ENCODE results near the gene CYBC1.

Gene CYBC1

DNA sequence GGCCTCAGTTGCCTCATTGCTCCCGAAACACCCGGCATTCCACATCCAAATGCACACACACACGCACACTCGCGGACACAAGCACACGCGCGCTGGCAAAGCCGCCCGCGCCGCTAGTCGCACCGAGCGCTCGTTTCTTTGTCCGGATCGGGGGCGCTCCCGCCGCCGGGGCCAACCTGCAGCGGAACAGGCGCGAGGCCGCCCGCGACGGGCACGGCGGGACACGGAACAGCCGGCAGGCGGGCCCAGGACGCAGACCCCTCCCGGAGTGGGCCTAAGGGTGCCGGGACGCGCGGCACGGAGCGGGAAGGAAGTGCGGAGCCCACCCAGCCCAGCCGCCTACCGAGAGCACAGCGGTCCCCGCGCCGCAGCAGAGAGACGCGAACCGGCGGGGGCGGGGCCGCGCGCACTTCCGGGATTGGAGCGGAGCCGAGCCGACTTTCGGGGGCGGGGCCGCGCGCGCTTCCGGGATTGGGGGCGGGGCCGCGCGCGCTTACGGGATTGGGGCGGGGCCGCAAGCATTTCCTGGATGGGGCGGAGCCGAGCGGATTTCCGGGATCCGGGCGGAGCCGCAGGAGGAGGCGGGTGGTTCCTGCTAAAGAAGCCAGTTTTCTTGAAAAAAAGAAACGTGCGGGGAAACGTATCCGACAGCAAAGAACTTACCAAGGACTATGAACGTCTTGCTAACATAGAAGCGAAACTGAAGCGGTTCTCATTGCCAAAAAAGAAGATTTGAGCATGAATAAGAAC is at the start of gene CYBC1:
Gene CYBC1, minus strand, starts transcription at position 396 of the 750 bp plus-strand sequence. CDS start 1,498 bp downstream, outside the sequence.
- peak; percentile 94 for DNase-seq

DNA sequence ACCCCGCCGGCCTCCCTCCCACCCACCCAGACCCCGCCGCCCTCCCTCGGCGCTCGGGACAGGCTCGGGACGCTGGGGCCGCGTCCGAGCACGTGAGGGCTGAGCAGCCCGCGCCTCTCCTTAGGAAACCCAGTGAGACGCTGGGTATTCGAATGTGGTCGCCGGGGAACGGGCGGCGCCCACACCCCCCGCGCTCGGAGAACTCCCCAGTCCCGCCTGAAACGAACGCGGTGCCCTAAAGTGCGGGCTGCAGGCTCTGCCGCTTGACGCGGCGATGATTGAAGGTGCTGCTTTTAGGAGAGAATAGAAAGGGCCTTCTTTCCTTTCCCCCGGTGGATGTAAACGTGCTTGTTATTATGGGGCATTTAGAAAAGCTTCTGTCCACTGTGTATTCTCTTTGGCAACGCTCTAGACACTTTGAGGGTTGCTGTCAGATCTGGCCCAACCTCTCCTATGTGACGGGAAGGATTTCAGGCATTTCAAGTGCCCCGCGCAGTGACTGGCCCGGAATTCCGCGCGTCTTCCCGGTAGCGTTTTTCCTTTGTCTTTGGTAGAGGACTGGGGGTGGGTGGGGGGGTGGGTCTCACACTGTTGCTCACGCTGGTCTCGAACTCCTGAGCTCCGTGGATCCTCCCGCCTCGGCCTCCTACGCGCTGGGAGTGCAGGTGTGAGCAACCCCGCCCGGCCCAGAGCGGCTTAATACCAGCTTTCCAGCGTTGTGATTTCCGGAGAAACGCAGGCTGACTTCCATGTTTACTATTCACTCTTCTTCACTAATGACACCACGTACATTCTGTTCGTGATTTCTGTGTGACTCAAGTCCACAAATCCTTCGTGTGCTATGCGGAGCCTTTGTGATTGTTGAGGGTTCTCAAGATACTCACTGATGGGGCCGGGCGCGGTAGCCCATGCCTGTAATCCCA is 47.2 kb upstream of the CYBC1 start:
- DNase-seq = peak; percentile 28

DNA sequence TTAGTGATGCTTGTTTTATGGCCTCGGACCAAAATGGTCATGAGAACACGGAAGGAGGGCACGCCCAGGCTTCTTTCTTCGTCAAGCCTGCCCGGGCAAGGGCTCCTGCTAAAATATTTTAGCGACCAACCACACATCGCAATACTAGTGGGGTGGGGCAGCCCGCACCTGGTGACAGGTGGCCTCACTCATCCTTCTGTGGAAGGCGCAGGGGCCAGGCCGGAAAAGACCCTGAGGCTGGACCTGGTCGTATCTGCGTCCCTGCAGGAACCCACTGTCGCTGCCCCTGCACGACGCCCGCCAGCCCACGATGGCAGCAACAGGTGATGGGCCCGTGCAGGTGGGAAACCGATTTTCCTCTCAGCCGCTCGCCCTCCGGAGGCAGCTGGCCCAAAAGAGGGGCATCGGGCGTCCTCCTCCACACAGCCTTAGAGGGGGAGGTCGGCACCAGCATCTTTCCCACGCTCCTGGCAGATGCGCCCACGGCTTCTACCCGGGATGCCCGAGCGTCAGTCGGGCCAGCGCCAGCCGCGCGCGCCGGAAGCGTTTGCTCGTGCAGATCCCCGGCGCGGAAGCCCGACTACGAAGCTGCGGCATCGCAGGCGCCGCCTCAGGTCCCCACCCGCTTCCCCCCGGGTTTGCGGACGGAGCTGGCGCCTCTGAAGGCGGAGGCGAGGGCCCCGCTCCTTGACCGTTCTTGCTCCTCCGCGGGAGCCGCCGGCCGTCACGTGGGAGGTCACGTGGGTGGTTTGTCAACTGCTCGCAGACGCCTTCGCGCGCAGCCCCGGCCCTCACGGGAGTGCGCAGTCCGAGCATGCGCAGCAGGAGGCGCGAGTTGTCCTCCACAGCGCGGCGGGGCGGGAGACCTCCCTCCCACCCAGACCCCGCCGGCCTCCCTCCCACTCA is 46.2 kb upstream of the CYBC1 start:
- peak; percentile 87 for DNase-seq

DNA sequence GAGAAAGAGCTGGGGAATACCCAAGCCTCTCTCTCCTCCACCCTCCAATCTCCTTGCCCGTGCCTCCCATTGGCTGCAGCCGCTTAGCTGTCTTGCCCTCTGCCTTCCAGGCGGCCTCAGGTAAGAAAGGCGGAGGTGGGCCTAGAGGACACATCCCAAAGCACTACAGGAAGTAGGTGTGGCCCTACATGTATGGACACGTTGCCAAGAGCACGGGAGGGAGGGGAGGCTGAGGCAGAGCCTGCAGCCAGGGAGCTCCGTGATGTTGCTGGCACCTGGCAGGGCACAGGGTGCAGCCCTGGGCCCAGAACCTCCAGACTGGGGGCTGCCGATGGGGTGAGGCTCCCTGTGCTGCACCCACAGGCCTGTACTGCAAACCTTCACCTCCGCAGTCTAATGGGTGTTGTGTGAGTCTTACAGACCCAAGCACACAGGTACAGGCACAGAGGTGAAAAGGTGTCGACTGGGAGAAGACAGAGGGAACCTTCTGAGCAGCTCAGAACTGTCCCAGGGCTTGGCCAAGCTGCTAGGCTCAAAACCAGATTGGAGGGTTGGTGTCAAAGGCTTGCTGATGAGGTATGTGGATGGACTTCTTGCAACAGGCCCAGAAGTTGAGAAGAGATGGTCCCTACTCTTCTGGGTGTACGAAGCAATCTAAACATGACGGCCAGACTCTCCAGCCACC is 45.4 kb upstream of the CYBC1 start:
- no peak for DNase-seq

DNA sequence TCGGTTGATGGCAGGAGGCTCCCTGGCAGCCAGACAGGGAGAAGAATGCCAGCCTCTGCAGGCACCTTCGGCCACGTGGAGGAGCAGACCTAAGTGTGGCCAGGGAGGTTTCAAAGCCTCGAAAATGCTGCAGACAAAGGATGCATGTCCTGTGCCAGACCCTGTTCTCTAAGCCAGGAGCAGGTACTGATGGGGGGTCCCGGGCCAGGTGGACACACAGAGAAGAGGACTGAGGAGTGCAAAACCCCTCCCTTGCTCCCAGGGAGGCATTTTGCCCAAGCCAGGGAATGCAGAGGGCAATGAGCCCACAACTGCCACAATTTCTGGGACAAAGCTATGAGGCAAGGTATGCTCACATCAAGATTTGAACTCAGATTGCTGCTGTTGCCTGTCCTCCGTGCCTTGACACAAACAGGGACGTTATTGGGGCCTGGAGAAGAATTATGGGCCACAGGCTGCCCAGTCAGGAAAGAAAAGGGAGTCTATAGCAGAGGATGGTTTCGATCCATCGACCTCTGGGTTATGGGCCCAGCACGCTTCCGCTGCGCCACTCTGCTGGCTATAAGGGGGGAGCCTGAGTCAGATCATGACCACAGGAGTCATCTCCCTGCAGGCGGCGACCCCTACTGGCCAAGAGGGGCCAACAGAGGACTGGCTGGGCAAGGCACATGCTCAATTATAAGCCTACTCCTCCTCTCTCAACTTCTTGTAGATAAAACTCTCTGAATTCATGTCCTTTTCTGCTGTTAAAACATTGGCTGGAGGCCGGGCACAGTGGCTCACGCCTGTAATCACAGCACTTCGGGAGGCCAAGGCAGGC is 43.9 kb upstream of the CYBC1 start:
- DNase-seq = peak; percentile 92

DNA sequence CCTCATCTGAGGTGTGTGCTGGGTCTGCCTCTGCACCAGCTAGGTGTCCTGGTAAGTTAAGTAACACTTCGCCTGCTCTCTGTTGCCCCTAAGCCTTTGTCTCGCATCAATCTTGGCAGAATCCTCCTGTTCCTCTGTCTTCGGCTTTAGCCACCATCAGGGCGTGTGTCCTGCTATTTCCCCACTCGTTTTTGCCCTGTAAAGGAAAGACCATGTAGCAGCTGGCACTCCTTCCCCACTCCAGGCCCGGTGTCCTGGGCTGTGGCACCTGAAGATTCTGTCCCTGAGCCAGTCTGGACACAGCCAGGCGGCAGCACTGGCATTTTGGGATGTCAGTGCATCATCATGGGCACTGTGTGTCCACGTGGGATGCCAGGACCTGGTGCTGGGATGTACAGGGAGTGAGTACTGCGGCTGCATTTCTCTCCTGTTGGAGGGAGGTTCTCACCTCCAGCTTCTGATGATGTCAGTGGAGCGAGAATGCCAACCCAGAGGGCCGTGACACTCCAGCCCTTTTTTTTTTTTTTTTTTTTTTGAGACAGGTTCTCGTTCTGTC is 42.8 kb upstream of the CYBC1 start:
- no peak for DNase-seq

DNA sequence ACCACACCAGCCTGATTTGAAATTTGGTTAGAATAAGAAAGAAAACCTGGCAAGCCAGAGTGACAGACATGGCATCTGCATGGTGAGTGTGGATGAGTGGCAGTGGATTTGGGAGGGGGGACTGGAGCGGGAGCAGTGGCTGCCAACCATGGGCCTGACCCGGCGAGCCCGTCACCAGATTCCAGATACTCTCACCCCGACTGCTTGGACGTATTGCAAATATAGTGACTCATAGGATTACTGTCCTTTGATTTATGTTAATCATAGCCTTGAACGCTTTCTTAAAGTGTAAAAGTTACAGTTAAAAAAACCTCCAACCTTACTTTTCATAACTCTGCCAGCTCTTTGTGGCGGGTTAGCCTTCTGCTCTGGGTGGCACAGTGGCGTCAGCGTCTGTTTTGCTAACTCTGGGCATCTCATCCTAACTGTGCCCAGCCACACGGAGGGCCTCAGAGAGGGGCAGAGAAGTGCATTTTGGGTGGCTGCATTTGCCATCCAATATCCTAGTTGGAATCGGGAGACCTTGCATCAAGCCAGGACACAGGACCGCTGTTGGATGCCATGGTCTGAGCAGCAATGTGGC is 42.2 kb upstream of the CYBC1 start:
- no peak for DNase-seq

DNA sequence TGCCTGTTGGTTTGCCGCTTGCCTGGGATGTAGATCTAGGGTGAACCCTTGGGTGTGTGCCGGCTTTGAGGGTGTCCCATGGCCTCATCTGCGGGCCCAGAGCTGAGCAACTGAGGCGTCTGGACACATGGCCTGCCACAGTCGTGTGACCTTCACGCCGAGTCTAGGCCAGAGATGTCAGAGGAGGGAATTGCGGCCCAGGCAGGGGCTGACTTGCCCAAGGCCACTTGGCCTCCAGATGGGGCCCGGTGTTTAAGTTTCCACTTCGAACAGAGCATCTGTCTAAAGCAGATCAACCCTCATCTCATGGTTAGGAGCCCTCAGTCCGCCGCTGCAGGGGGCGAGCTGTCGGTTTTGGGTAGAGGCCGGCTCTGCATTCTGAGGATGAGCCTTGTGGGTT is 41.0 kb upstream of the CYBC1 start:
- no peak for DNase-seq

DNA sequence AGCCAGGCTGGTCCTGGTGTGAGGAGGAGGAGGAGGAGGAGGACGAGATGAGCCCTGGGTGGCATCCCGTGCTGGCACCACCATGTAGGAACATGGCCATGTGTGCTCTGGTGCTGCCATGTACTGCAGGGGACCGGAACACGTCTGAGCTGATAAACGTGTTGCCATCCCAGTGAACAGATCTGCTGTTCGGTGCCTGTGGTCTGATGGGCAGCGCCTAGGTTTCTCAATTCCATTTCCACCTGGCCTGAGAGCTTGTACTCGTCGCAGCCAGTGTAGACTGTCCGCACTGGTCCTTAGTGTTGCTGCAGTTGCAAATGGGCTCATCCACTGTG is 40.6 kb upstream of the CYBC1 start:
- DNase-seq = no peak

DNA sequence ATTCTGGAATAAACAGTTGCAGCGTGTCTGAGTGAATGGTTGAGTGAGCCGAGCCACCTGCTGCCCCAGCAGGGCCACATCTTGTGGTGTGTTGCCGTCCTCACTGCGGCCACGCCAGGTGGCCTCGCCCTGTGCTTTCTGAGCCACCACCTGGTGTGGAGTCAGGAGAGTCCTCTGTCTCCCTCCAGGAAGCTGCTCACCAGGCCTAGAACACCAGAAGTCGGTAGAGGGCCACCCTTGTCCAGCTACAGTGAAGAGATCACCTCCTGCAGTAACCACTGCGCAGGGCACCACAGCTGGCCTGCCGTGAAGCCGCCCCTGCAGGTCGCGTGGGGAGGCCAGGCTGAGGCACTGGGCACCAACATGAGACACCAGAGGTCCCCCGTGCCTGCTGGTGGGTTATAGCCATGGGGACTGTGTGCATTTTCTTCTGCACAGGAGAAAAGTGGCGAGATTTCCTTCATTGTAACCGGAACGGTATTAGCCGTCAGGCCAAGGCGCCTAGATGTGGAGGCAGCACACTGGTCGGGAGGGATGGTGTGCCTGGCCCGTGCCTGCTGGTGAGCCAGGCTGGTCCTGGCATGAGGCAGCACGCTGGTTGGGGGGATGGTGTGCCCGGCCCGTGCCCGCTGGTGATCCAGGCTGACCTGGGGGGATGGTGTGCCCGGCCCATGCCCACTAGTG is 40.1 kb upstream of the CYBC1 start:
- DNase-seq = no peak

DNA sequence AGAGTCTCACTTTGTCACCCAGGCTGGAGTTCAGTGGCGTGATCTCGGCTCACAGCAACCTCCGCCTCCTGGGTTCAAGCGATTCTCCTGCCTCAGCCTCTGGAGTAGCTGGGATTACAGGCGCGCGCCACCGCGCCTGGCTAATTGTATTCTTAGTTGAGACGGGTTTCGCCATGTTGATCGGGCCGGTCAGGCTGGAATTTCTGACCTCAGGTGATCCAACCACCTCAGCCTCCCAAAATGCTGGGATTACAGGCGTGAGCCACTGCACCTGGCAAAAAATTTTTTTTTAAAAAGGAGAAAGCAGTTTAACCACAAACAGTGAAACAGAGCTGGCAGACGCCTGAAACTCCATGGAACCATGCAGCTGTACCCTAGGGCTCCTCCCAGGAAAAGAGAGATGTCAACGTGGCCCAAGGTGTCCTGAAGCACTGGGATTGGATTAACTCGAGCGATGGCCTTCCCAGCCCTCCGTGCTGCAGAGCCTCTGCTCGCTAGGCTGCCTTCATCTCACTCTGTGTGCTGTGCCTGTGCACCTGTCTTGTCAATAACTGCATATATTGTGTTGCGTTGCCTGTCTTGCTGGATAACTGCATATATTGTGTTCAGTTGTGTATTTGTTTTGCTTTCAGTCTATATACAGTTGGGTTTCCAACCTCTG is 39.4 kb upstream of the CYBC1 start:
- DNase-seq = no peak

DNA sequence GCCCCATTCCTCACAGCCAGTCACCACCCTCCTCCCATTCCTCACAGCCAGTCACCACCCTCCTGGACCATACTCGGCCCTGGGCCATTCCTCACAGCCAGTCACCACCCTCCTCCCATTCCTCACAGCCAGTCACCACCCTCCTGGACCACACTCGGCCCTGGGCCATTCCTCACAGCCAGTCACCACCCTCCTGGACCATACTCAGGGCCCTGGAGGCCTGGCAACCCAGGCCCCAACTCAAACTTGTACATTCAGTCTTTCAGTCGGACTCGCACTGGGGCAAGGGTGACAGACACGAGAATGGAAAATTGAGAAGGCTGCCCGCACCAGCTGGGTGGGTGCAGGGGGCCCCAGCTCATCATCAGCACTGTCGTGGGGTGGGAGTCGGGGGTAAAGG is 38.6 kb upstream of the CYBC1 start:
- no peak for DNase-seq

DNA sequence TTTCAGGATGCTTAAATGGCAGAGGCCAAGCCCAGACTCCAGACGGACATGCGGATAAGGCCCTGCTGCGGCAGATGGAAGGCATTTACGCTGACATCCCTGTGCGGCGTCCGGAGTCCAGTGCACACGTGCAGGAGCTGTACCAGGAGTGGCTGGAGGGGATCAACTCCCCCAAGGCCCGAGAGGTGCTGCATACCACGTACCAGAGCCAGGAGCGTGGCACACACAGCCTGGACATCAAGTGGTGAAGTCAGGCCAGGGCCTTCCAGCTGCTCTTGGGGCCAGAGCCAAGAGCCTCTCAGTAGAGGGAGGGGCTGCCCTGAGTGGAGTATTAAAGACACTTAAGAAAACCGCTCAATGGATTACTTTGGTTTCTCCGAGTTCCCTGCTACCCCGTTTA is 37.4 kb upstream of the CYBC1 start:
- no peak for DNase-seq

DNA sequence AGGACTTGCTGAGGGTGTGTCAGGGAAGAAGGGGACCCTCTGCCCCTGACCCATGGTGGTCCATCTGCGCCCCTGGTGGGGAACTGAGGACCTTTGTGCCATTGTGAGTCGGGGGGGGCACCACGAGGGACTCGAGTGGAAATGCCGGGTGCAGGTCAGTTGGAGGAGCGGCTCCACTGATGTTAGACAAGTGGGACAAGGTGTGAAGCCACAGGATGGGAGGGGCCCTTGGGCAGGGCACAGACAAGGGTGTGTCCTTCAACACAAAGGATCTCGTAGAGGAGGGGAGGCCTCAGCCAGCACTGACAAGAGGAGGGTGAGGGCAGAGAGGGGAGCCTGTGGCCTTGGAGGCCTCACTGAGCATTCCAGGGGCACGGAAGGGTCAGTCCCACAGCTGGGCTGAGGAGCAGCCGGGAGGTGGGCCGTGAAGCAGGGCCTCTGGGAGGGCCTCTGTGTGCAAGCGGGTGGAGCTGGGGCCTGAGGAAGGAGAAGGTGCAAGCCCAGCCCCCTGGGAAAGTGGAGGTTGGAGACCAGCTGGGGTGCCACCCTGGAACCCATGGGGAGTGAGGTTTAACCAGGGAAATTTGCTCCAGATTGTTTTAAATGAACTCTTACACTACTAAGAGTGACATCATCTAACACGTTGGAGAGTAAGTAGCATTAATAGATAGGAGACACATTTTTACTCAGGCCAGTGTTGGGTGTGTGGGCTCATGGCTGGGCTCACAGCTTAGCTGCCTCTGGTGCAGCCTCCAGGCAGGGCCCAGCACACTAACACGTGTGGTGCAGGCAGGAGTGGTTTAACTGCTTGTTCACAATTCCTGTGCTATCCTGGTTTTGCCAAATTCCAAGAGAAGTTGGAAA is 35.9 kb upstream of the CYBC1 start:
- no peak for DNase-seq

DNA sequence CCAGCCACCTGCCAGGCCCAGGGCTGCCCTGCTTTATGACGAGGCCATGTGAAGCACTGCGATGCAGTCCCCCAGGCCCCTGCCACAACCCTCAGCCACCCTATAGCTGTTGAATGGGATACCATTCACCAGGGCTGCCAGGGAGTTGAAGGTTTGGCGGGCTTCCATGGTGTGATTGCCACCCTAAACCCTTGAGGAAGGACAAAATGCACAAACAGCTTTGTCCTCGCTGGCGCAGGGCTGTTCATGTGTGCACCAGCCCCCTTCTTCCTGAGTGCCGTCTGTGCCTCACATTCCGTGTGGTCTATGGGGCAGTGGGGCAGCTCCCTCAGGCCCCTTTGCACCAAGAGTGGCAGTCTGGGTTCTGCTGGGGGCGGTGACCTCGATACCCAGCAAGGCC is 33.3 kb upstream of the CYBC1 start:
- DNase-seq = no peak

DNA sequence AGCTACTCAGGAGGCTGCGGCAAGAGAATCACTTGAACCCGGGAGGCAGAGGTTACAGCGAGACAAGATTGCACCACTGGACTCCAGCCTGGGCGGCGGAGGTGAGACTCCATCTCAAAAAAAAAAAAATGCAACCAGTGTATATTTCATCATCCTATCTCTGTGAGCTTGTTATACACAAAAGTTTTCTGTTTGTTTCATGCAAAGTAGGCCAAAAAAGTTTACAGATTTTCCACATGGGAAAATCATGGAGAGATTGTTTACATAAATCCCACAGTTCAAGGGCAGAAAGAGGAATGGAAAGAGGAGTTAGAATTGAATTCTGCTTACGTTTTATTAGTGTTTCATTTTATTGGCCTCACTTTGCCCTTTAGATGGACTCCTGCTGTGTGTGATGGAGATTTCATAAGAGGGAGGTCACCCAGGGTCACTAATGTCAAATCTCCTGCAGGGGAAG is 32.7 kb upstream of the CYBC1 start:
- no peak for DNase-seq

DNA sequence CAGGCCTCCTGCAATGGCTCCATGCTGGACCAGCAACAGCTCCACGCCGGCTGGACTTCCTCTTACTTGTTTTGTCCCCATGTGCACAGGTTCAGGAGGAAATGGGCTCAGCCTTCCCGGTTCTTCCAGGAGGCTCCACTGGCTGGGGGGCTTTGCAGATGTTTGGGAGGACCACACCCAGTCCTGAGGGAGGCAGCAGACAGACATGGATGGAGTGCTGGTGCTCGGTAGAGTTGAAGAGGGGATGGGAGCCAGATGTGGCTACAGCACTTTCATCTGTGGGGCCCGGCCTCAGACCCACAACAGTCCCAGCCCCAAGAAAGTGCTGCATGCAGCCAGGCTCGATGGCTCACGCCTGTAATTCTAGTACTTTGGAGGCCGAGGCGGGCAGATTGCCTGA is 29.8 kb upstream of the CYBC1 start:
- no peak for DNase-seq

DNA sequence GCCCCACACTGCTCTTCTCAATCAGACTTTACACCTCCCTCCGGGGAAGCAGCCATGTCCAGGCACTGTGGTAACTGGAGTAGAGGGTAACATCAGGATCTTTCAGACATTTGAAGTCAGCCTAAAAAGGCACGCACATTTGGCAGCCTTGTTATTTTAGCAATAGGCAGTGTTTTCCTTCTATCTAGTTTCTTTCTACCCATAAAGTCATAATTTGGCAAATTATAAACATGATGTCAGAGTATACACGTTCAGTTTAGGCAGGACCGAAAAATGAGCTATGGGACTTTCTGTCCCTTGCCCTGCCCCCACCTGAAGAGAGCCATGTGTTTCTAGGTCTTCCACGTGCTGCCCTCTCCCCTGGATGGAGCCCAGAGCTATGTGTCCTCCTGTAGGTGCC is 29.1 kb upstream of the CYBC1 start:
- DNase-seq = no peak

DNA sequence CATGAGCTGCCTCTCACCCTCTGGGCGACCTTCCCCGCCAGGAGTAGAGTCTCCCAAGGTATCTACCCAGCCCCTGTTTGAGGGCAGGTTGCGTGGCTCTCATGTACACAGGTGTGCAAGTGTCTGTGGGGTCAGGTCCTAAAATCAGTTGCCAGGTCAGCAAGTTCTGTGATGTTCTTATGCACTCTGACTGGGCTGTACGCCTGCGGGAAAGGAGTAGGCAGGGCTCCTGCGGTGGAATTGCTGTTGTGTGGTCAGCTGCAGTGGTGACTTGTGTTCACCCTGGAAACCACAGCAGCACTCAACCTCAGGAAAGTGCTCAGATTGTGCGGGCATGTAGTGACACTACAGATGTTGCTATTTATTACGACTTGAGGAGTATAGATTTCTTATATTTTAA is 27.4 kb upstream of the CYBC1 start:
- no peak for DNase-seq

All from activated gamma-delta T cell treated with Interleukin-2 at 50 U/mL for 16 hours (primary cell).